DND-41 (cell line): ENCODE data around the gene TRIM54.

ENCODE experiments used
- ATAC-seq: fragments of 200-7000 bp; cut with Tn5 transposase; 3 replicates; pipeline ENCODE4 v1.9.1; 2021; ENCODE audit warnings: low read depth; ENCODE audit not compliant: insufficient read depth
- DNase-seq: peaks from one replicate; pipeline ENCODE4 v3.0.0-alpha.2; 2020
- H2AFZ ChIP-seq: 2 replicates; pipeline ENCODE4 v1.6.0; 2012; ENCODE audit warnings: low read depth, low read length
- H3K27ac ChIP-seq: 2 replicates; pipeline ENCODE4 v1.5.1; 2012; ENCODE audit warnings: low read length, inconsistent platforms
- H3K27me3 ChIP-seq: fragments of 200-600 bp; sonication (generic); 2 replicates; pipeline ENCODE4 v1.6.0; 2012; ENCODE audit warnings: low read length, mild to moderate bottlenecking, inconsistent platforms; ENCODE audit not compliant: insufficient read depth, poor library complexity
- H3K36me3 ChIP-seq: 2 replicates; pipeline ENCODE4 v1.5.1; 2012; ENCODE audit warnings: low read length, inconsistent platforms; ENCODE audit not compliant: insufficient read depth
- H3K4me1 ChIP-seq: 2 replicates; pipeline ENCODE4 v1.5.1; 2012; ENCODE audit warnings: mild to moderate bottlenecking, low read length; ENCODE audit not compliant: insufficient read depth
- H3K4me2 ChIP-seq: 2 replicates; pipeline ENCODE4 v1.6.0; 2012; ENCODE audit warnings: mild to moderate bottlenecking, moderate library complexity, low read length, inconsistent platforms; ENCODE audit not compliant: insufficient read depth
- H3K4me3 ChIP-seq, 2 experiments: fragments of 200-600 bp in 1 of 2; shearing (Covaris generic) in 1 of 2; 2 replicates each; pipeline ENCODE4 v1.5.1; 2012 to 2016; ENCODE audit warnings: inconsistent platforms in 2 of 2, low read length in 2 of 2, mild to moderate bottlenecking in 2 of 2, low read depth in 1 of 2, moderate library complexity in 1 of 2
- H3K79me2 ChIP-seq: 2 replicates; pipeline ENCODE4 v1.6.0; 2012; ENCODE audit warnings: low read length, inconsistent platforms; ENCODE audit not compliant: insufficient read depth
- H3K9ac ChIP-seq: 2 replicates; pipeline ENCODE4 v1.6.0; 2012; ENCODE audit warnings: low read depth, mild to moderate bottlenecking, inconsistent platforms, low read length, moderate library complexity
- H3K9me3 ChIP-seq: 2 replicates; pipeline ENCODE4 v1.5.1; 2012; ENCODE audit warnings: low read length, moderate library complexity, mild to moderate bottlenecking, inconsistent platforms; ENCODE audit not compliant: insufficient read depth, severe bottlenecking
- H4K20me1 ChIP-seq: 2 replicates; pipeline ENCODE4 v1.6.0; 2012; ENCODE audit warnings: low read length; ENCODE audit not compliant: insufficient read depth
- EZH2 ChIP-seq: IDR thresholded peaks from 3 replicates; pipeline ENCODE4 v1.6.1; 2012; ENCODE audit warnings: borderline replicate concordance, low read depth, mild to moderate bottlenecking, moderate library complexity, low read length, inconsistent platforms; ENCODE audit not compliant: severe bottlenecking
- TF ChIP-seq, protein P1 (sequence below): IDR thresholded peaks from 2 replicates; pipeline ENCODE4 v1.5.1; 2012; ENCODE audit warnings: borderline replicate concordance, low read length, moderate library complexity, mild to moderate bottlenecking; ENCODE audit not compliant: poor library complexity, severe bottlenecking; ENCODE audit errors: extremely low read depth

TRIM54 gene

GRCh38 chr2:27324720-27325119 is 42.5 kb downstream of the TRIM54 start:
- Histone ChIP-seq H3K4me2 (peak overlapping the region; percentile 90; the same call in 1 of the 2 replicates), H4K20me1 (peaks cover 6% of the 10 kb centered on the region; the same call in 1 of the 2 replicates), H3K9ac (no peak overlapping the region), H3K27me3 (no peaks in the 10 kb centered on the region), H3K4me3 (no peak overlapping the region), H3K79me2 (peaks cover 35% of the 10 kb centered on the region), H3K36me3 (peaks cover 43% of the 10 kb centered on the region), H2AFZ (no peak overlapping the region), H3K9me3 (no peaks in the 10 kb centered on the region), H3K4me1 (peaks cover 35% of the 10 kb centered on the region), H3K27ac (no peak overlapping the region)
- DNase-seq (no peak), ATAC-seq (no peak)
- TF ChIP-seq EZH2 = no peak
- TF ChIP-seq, protein P1, sequence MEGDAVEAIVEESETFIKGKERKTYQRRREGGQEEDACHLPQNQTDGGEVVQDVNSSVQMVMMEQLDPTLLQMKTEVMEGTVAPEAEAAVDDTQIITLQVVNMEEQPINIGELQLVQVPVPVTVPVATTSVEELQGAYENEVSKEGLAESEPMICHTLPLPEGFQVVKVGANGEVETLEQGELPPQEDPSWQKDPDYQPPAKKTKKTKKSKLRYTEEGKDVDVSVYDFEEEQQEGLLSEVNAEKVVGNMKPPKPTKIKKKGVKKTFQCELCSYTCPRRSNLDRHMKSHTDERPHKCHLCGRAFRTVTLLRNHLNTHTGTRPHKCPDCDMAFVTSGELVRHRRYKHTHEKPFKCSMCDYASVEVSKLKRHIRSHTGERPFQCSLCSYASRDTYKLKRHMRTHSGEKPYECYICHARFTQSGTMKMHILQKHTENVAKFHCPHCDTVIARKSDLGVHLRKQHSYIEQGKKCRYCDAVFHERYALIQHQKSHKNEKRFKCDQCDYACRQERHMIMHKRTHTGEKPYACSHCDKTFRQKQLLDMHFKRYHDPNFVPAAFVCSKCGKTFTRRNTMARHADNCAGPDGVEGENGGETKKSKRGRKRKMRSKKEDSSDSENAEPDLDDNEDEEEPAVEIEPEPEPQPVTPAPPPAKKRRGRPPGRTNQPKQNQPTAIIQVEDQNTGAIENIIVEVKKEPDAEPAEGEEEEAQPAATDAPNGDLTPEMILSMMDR = no peak

GRCh38 chr2:27335311-27335710 is 53.1 kb downstream of the TRIM54 start:
- Histone ChIP-seq H3K27me3 (no peaks in the 10 kb centered on the region), H3K9me3 (no peaks in the 10 kb centered on the region), H3K9ac (no peak overlapping the region), H3K4me2 (no peak overlapping the region), H3K27ac (no peak overlapping the region), H2AFZ (no peak overlapping the region), H3K4me1 (no peaks in the 10 kb centered on the region), H3K4me3 (no peak overlapping the region), H3K36me3 (peaks cover 83% of the 10 kb centered on the region), H4K20me1 (no peaks in the 10 kb centered on the region; the same call in 1 of the 2 replicates), H3K79me2 (no peaks in the 10 kb centered on the region)
- ATAC-seq (peak; percentile 15; the same call in 1 of the 3 replicates), DNase-seq (no peak)
- TF ChIP-seq, protein P1 = no peak
- TF ChIP-seq EZH2 = no peak

- TF ChIP-seq, protein P1 = no peak
- no peak for TF ChIP-seq EZH2
- Histone ChIP-seq H3K9me3 (no peaks in the 10 kb centered on the region), H3K27ac (no peak overlapping the region), H3K27me3 (no peaks in the 10 kb centered on the region), H3K36me3 (peaks cover 84% of the 10 kb centered on the region), H3K4me1 (no peaks in the 10 kb centered on the region), H2AFZ (no peak overlapping the region), H3K4me2 (no peak overlapping the region), H4K20me1 (no peaks in the 10 kb centered on the region; the same call in 1 of the 2 replicates), H3K79me2 (no peaks in the 10 kb centered on the region), H3K9ac (no peak overlapping the region), H3K4me3 (no peak overlapping the region)
- no peak for ATAC-seq
- no peak for DNase-seq
Measured at GRCh38 chr2:27336173-27336572, 53.9 kb downstream of the TRIM54 start.

- no peak overlapping the region for H2AFZ ChIP-seq
- TF ChIP-seq, protein P1 = no peak
- no peak for TF ChIP-seq EZH2
- no peaks in the 10 kb centered on the region for H3K9me3 ChIP-seq
- no peak for DNase-seq
- H3K4me1 ChIP-seq = no peaks in the 10 kb centered on the region
- peaks cover 92% of the 10 kb centered on the region for H3K79me2 ChIP-seq
- H3K27ac ChIP-seq = no peak overlapping the region
- no peak for ATAC-seq
- peaks cover 21% of the 10 kb centered on the region for H3K36me3 ChIP-seq
- no peak overlapping the region for H3K9ac ChIP-seq
- H4K20me1 ChIP-seq = peaks cover 52% of the 10 kb centered on the region; the same call in 1 of the 2 replicates
- no peaks in the 10 kb centered on the region for H3K27me3 ChIP-seq
- H3K4me2 ChIP-seq = no peak overlapping the region
- H3K4me3 ChIP-seq = no peak overlapping the region
Measured at GRCh38 chr2:27347641-27348040, 65.4 kb downstream of the TRIM54 start.
